K562 (cell line): Measurements from ENCODE around the gene DBNL. TPM values are rescaled to one million over a fixed set of nuclear protein-coding genes. Genes with fewer than 3 reads are reported as not detected.

ENCODE experiments used
- CC2D1A ChIP-seq: fragments of 450-650 bp; IDR thresholded peaks from 2 replicates; pipeline ENCODE4 v1.6.1; 2017; ENCODE audit warnings: mild to moderate bottlenecking
- CTBP1 ChIP-seq: fragments of 450-650 bp; IDR thresholded peaks from 2 replicates; pipeline ENCODE4 v1.6.1; 2016; ENCODE audit warnings: borderline replicate concordance
- DACH1 ChIP-seq: fragments of 450-650 bp; IDR thresholded peaks from 2 replicates; pipeline ENCODE4 v1.6.1; 2018; ENCODE audit not compliant: partially characterized antibody
- MECOM ChIP-seq: fragments of 250-450 bp; sonication (Bioruptor Pico); IDR thresholded peaks from 2 replicates; pipeline ENCODE4 v1.8.0; 2022; ENCODE audit warnings: inconsistent platforms
- NBN ChIP-seq: fragments of 450-650 bp; IDR thresholded peaks from 2 replicates; pipeline ENCODE4 v1.6.1; 2016; ENCODE audit warnings: low read depth, mild to moderate bottlenecking
- ZEB2 ChIP-seq: fragments of 450-650 bp; IDR thresholded peaks from 2 replicates; pipeline ENCODE4 v1.6.1; 2016
- ZNF143 ChIP-seq: sonication (generic); formaldehyde crosslinking; IDR thresholded peaks from 2 replicates; pipeline ENCODE4 v1.9.0; 2022; ENCODE audit warnings: mild to moderate bottlenecking, missing genetic modification reagents
- ZNF436 ChIP-seq: fragments of 250-450, 450-650 bp; sonication (Bioruptor Pico); formaldehyde crosslinking; IDR thresholded peaks from 2 replicates; pipeline ENCODE4 v1.7.0; 2020; ENCODE audit warnings: mild to moderate bottlenecking
- ZNF830 ChIP-seq: fragments of 250-450 bp; sonication (Bioruptor Pico); IDR thresholded peaks from 2 replicates; pipeline ENCODE4 v1.5.0; 2021; ENCODE audit warnings: mild to moderate bottlenecking
- polyA plus RNA-seq, 8 experiments: library from polyadenylated mRNA; depleted of rRNA in 4 of 8; stranded (reverse) in 5 of 8; unstranded in 3 of 8; fragments of >200 nt; fragmentation: Nextera tagmentation in 2 of 8; fragmentation: Illumina TruSeq in 1 of 8; extraction: Ambion mirVana in 2 of 8; extraction: Trizol in 1 of 8; gene quantifications; 2 replicates each; pipeline versions ENCODE4 v1.2.1 to v1.2.3, GENCODE V29; 2011 to 2014; ENCODE audit warnings: inconsistent platforms in 1 of 8, missing spikeins in 1 of 8
- total RNA-seq, 7 experiments: library from RNA; depleted of rRNA in 6 of 7; stranded (reverse); fragments of >200 nt in 6 of 7; fragmentation: Illumina TruSeq in 2 of 7; extraction: Trizol in 2 of 7; gene quantifications; 2 replicates each; pipeline versions ENCODE4 v1.2.1 to v1.2.3, GENCODE V29; 2011 to 2021; ENCODE audit warnings: low replicate concordance in 1 of 7
- TF ChIP-seq, protein P1 (sequence below), 2 experiments: fragments of 450-650 bp; formaldehyde crosslinking in 1 of 2; IDR thresholded peaks; 2 replicates each; pipeline versions ENCODE4 v1.4.0 to v1.6.1; 2014 to 2020; ENCODE audit warnings: mild to moderate bottlenecking in 2 of 2, borderline replicate concordance in 1 of 2, low read depth in 1 of 2
- TF ChIP-seq, protein P2 (sequence below): fragments of 450-650 bp; IDR thresholded peaks from 2 replicates; pipeline ENCODE4 v1.6.1; 2017; ENCODE audit warnings: antibody characterized with exemption, mild to moderate bottlenecking
- TF ChIP-seq, protein P3 (sequence below): sonication (generic); formaldehyde crosslinking; IDR thresholded peaks from 2 replicates; pipeline ENCODE4 v1.8.0; 2022; ENCODE audit warnings: mild to moderate bottlenecking, missing genetic modification reagents
- TF ChIP-seq, protein P4 (sequence below): sonication (generic); formaldehyde crosslinking; IDR thresholded peaks from 2 replicates; pipeline ENCODE4 v1.8.0; 2022; ENCODE audit warnings: mild to moderate bottlenecking, low read depth, missing genetic modification reagents

The DBNL gene
- total and polyA plus RNA-seq, 9 of the 15 experiments (the other 6 are each of a cell fraction or from before 2014, with no cell fraction given) = 1.9 to 65.1 (median 38.9) TPM

DNA sequence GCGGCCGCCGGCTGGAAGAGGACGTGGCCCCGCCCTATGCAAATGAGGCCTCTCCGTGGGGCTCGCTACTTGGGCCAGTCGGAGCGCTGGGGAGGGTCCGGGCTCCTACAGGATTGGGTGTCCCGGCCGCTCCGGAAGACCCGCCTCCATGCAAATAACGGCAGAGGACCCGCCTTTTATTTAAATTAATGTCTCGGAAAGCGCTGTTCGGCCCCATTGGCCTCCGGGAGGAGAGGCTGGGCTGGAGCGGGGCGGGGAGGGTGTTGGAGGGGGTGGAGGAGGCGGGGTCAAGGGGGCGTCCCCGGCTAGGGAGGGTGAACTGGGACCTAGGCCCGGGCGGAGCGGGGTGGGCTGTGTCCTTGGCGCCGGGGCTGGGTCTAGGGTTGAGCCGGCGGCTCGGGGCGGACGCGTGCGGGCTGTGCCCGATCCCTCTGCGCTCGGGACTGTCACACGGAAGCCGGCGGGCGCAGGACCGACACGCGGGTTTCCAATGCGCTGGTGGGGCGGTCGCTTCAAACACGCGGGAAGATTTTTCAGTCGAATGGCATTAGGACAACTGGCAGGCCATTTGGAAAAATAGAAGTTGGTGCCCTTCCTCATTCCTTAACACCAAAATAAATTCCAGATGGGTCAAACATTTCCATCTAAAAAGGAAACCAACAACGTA, 38.2 kb downstream of the DBNL start (continued):
- TF ChIP-seq, protein P1, sequence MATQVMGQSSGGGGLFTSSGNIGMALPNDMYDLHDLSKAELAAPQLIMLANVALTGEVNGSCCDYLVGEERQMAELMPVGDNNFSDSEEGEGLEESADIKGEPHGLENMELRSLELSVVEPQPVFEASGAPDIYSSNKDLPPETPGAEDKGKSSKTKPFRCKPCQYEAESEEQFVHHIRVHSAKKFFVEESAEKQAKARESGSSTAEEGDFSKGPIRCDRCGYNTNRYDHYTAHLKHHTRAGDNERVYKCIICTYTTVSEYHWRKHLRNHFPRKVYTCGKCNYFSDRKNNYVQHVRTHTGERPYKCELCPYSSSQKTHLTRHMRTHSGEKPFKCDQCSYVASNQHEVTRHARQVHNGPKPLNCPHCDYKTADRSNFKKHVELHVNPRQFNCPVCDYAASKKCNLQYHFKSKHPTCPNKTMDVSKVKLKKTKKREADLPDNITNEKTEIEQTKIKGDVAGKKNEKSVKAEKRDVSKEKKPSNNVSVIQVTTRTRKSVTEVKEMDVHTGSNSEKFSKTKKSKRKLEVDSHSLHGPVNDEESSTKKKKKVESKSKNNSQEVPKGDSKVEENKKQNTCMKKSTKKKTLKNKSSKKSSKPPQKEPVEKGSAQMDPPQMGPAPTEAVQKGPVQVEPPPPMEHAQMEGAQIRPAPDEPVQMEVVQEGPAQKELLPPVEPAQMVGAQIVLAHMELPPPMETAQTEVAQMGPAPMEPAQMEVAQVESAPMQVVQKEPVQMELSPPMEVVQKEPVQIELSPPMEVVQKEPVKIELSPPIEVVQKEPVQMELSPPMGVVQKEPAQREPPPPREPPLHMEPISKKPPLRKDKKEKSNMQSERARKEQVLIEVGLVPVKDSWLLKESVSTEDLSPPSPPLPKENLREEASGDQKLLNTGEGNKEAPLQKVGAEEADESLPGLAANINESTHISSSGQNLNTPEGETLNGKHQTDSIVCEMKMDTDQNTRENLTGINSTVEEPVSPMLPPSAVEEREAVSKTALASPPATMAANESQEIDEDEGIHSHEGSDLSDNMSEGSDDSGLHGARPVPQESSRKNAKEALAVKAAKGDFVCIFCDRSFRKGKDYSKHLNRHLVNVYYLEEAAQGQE (IDR thresholded peaks at IDR 0.05; ENCODE audit: borderline replicate concordance) = no peak
- TF ChIP-seq, protein P1 (CRISPR knock-in tag; IDR thresholded peaks at IDR 0.05; ENCODE audit: low read depth) = no peak
- TF ChIP-seq CC2D1A (no peak), MECOM (CRISPR knock-in tag) (no peak), ZEB2 (no peak), DACH1 (no peak), ZNF436 (no peak), NBN (no peak), ZNF143 (CRISPR knock-in tag) (no peak), ZNF830 (no peak), CTBP1 (no peak)
- TF ChIP-seq, protein P2, sequence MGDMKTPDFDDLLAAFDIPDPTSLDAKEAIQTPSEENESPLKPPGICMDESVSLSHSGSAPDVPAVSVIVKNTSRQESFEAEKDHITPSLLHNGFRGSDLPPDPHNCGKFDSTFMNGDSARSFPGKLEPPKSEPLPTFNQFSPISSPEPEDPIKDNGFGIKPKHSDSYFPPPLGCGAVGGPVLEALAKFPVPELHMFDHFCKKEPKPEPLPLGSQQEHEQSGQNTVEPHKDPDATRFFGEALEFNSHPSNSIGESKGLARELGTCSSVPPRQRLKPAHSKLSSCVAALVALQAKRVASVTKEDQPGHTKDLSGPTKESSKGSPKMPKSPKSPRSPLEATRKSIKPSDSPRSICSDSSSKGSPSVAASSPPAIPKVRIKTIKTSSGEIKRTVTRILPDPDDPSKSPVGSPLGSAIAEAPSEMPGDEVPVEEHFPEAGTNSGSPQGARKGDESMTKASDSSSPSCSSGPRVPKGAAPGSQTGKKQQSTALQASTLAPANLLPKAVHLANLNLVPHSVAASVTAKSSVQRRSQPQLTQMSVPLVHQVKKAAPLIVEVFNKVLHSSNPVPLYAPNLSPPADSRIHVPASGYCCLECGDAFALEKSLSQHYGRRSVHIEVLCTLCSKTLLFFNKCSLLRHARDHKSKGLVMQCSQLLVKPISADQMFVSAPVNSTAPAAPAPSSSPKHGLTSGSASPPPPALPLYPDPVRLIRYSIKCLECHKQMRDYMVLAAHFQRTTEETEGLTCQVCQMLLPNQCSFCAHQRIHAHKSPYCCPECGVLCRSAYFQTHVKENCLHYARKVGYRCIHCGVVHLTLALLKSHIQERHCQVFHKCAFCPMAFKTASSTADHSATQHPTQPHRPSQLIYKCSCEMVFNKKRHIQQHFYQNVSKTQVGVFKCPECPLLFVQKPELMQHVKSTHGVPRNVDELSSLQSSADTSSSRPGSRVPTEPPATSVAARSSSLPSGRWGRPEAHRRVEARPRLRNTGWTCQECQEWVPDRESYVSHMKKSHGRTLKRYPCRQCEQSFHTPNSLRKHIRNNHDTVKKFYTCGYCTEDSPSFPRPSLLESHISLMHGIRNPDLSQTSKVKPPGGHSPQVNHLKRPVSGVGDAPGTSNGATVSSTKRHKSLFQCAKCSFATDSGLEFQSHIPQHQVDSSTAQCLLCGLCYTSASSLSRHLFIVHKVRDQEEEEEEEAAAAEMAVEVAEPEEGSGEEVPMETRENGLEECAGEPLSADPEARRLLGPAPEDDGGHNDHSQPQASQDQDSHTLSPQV = no peak
- TF ChIP-seq, protein P3, sequence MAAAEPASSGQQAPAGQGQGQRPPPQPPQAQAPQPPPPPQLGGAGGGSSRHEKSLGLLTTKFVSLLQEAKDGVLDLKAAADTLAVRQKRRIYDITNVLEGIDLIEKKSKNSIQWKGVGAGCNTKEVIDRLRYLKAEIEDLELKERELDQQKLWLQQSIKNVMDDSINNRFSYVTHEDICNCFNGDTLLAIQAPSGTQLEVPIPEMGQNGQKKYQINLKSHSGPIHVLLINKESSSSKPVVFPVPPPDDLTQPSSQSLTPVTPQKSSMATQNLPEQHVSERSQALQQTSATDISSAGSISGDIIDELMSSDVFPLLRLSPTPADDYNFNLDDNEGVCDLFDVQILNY (CRISPR knock-in tag) = no peak
- TF ChIP-seq, protein P4, sequence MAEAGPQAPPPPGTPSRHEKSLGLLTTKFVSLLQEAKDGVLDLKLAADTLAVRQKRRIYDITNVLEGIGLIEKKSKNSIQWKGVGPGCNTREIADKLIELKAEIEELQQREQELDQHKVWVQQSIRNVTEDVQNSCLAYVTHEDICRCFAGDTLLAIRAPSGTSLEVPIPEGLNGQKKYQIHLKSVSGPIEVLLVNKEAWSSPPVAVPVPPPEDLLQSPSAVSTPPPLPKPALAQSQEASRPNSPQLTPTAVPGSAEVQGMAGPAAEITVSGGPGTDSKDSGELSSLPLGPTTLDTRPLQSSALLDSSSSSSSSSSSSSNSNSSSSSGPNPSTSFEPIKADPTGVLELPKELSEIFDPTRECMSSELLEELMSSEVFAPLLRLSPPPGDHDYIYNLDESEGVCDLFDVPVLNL (CRISPR knock-in tag) = no peak
